Calu3 (cell line): ENCODE data around the gene PPP2CA. TPM values are rescaled to one million over a fixed set of nuclear protein-coding genes. Genes with fewer than 3 reads are reported as not detected.
"Not testable (repeated sequence)": the region's sequence is repeated elsewhere in the genome, so short reads cannot be mapped to it uniquely, and the experiment has no call there.

Source experiments
- BruUV-seq: library from RNA; stranded (reverse); fragments of 400-500 nt; replicated peaks from 2 replicates; lab custom pipeline; 2021; lab: Mats Ljungman, UMichigan
- CTCF ChIA-PET: fragments of 300-600 bp; sonication (Branson Sonifier 250); formaldehyde crosslinking; loops from one replicate; lab custom pipeline; 2022; ENCODE audit warnings: antibody characterized with exemption; lab: Charles Lee
- DNase-seq: peaks from one replicate; pipeline ENCODE4 v3.0.0; 2022
- H3K27ac Mint-ChIP-seq: one replicate; pipeline ENCODE4 v1.8.0; 2022; ENCODE audit warnings: mixed read lengths; ENCODE audit not compliant: unreplicated experiment
- H3K27me3 Mint-ChIP-seq: one replicate; pipeline ENCODE4 v1.8.0; 2022; ENCODE audit warnings: mixed read lengths; ENCODE audit not compliant: unreplicated experiment
- H3K36me3 Mint-ChIP-seq: one replicate; pipeline ENCODE4 v1.8.0; 2022; ENCODE audit warnings: mild to moderate bottlenecking, moderate library complexity, mixed read lengths; ENCODE audit not compliant: insufficient read depth, unreplicated experiment
- H3K4me1 Mint-ChIP-seq: one replicate; pipeline ENCODE4 v1.8.0; 2022; ENCODE audit warnings: mild to moderate bottlenecking, low read depth, mixed read lengths; ENCODE audit not compliant: unreplicated experiment
- H3K4me3 Mint-ChIP-seq: one replicate; pipeline ENCODE4 v1.8.0; 2022; ENCODE audit warnings: mild to moderate bottlenecking, low read depth, moderate library complexity, mixed read lengths; ENCODE audit not compliant: unreplicated experiment
- H3K9me3 Mint-ChIP-seq: one replicate; pipeline ENCODE4 v1.8.0; 2022; ENCODE audit warnings: low read depth, mixed read lengths; ENCODE audit not compliant: unreplicated experiment
- CTCF ChIP-seq: fragments of 200-600 bp; IDR thresholded peaks from one replicate; pipeline ENCODE4 v1.8.0; 2022; ENCODE audit warnings: antibody characterized with exemption; ENCODE audit not compliant: unreplicated experiment
- intact Hi-C: fragments of 100-400 bp; cut with micrococcal nuclease; formaldehyde crosslinking; loops from one replicate; pipeline ENCODE4 v1.10.0; 2022; ENCODE audit not compliant: unreplicated experiment
- total RNA-seq: library from RNA; stranded (reverse); gene quantifications from 2 replicates; pipeline ENCODE4 v1.2.3, GENCODE V29; 2022

Gene PPP2CA
- total RNA-seq, 1 experiment from 2014 or later, result 260 TPM

GRCh38 chr5:134162592-134162991 lies 63.3 kb downstream of the PPP2CA start:
- TF ChIP-seq CTCF, result no peak
- Mint-ChIP-seq H3K4me3 (no peak overlapping the region), H3K36me3 (peaks cover 73% of the 10 kb centered on the region), H3K4me1 (no peaks in the 10 kb centered on the region), H3K9me3 (no peaks in the 10 kb centered on the region), H3K27me3 (no peaks in the 10 kb centered on the region), H3K27ac (no peak overlapping the region)
- intact Hi-C loops, result no loop called here
- DNase-seq, result no peak
- BruUV-seq, result no TSS peak
- CTCF ChIA-PET, result interaction anchor here (0.6 kb wide), 1 partner anchor 141 kb away, joined by 7 read pairs; no protein-coding TSS in a partner anchor

- no TSS peak for BruUV-seq
- H3K36me3 Mint-ChIP-seq, result peaks cover 67% of the 10 kb centered on the region
- H3K27me3 Mint-ChIP-seq, result no peaks in the 10 kb centered on the region
- no peak overlapping the region for H3K27ac Mint-ChIP-seq
- no peak overlapping the region for H3K4me3 Mint-ChIP-seq
- intact Hi-C loops, result no loop called here
- H3K4me1 Mint-ChIP-seq, result no peaks in the 10 kb centered on the region
- no peak for TF ChIP-seq CTCF
- no peak for DNase-seq
- no peaks in the 10 kb centered on the region for H3K9me3 Mint-ChIP-seq
- CTCF ChIA-PET, result no interaction called here
These were observed 64.1 kb downstream of the PPP2CA start for GRCh38 chr5:134161513-134162395.

GRCh38 chr5:134153657-134154056 lies 72.2 kb downstream of the PPP2CA start:
- no peak overlapping the region for H3K4me3 Mint-ChIP-seq
- peaks cover 50% of the 10 kb centered on the region for H3K4me1 Mint-ChIP-seq
- intact Hi-C loops, result no loop called here
- H3K36me3 Mint-ChIP-seq, result peaks cover 49% of the 10 kb centered on the region
- DNase-seq, result no peak
- CTCF ChIA-PET, result interaction anchor here (0.9 to 1.1 kb wide), 2 partner anchors 114 to 434 kb away, joined by 4 to 5 read pairs; no protein-coding TSS in a partner anchor
- no peaks in the 10 kb centered on the region for H3K9me3 Mint-ChIP-seq
- BruUV-seq, result no TSS peak
- TF ChIP-seq CTCF, result no peak
- H3K27ac Mint-ChIP-seq, result no peak overlapping the region
- no peaks in the 10 kb centered on the region for H3K27me3 Mint-ChIP-seq

- no peak overlapping the region for H3K27ac Mint-ChIP-seq
- H3K9me3 Mint-ChIP-seq, result no peaks in the 10 kb centered on the region
- no TSS peak for BruUV-seq
- H3K4me3 Mint-ChIP-seq, result no peak overlapping the region
- no peaks in the 10 kb centered on the region for H3K27me3 Mint-ChIP-seq
- CTCF ChIA-PET, result interaction anchor here (0.9 to 1.1 kb wide), 2 partner anchors 114 to 434 kb away, joined by 4 to 5 read pairs; no protein-coding TSS in a partner anchor
- peaks cover 49% of the 10 kb centered on the region for H3K36me3 Mint-ChIP-seq
- no peak for DNase-seq
- intact Hi-C loops, result no loop called here
- peaks cover 54% of the 10 kb centered on the region for H3K4me1 Mint-ChIP-seq
- TF ChIP-seq CTCF, result no peak
These were observed 72.6 kb downstream of the PPP2CA start for GRCh38 chr5:134153241-134153640.

GRCh38 chr5:134152173-134152832 lies 73.6 kb downstream of the PPP2CA start:
- H3K27ac Mint-ChIP-seq, CTCF ChIA-PET, H3K4me3 Mint-ChIP-seq, intact Hi-C loops, H3K9me3 Mint-ChIP-seq, DNase-seq, BruUV-seq, H3K27me3 Mint-ChIP-seq: not testable (repeated sequence)
- Mint-ChIP-seq H3K36me3 (peaks cover 59% of the 10 kb centered on the region), H3K4me1 (peaks cover 57% of the 10 kb centered on the region)
